OCI-LY7 (cell line): ENCODE measurements around the gene GPR142. TPM values are rescaled to one million over a fixed set of nuclear protein-coding genes. Genes with fewer than 3 reads are reported as not detected.

Experiments
- BruUV-seq: library from RNA; stranded (reverse); fragments of 400-500 nt; replicated peaks from 2 replicates; lab custom pipeline; 2021; lab: Mats Ljungman, UMichigan
- CTCF ChIA-PET: fragments of 300-600 bp; sonication (Branson Sonifier 250); formaldehyde crosslinking; loops from one replicate; lab custom pipeline; 2022; ENCODE audit warnings: antibody characterized with exemption; ENCODE audit not compliant: unreplicated experiment; lab: Charles Lee
- POLR2A ChIA-PET: fragments of 300-600 bp; sonication (Branson Sonifier 250); formaldehyde crosslinking; loops from one replicate; lab custom pipeline; 2022; ENCODE audit warnings: antibody characterized with exemption; lab: Charles Lee
- DNase-seq: peaks from one replicate; pipeline ENCODE4 v3.0.0-alpha.2; 2015; ENCODE audit warnings: low spot score
- H2AFZ ChIP-seq: fragments of 200-600 bp; sonication (generic), shearing (Covaris generic); 2 replicates; pipeline ENCODE4 v1.6.1; 2014; ENCODE audit warnings: mild to moderate bottlenecking, antibody characterized with exemption, low read length, moderate library complexity
- H3K27ac ChIP-seq: fragments of 200-600 bp; sonication (generic); 2 replicates; pipeline ENCODE4 v1.5.1; 2014; ENCODE audit warnings: mixed run types, low read depth, mild to moderate bottlenecking, moderate library complexity, low read length, inconsistent platforms; ENCODE audit not compliant: poor library complexity, severe bottlenecking
- H3K36me3 ChIP-seq: fragments of 200-600 bp; sonication (generic); 2 replicates; pipeline ENCODE4 v1.6.1; 2014; ENCODE audit warnings: mild to moderate bottlenecking, antibody characterized with exemption, low read length, moderate library complexity, mixed read lengths; ENCODE audit not compliant: insufficient read depth
- H3K4me1 ChIP-seq: fragments of 200-600 bp; sonication (generic); 2 replicates; pipeline ENCODE4 v1.5.1; 2014; ENCODE audit warnings: mild to moderate bottlenecking, low read length; ENCODE audit not compliant: insufficient read depth, poor library complexity, severe bottlenecking
- H3K4me2 ChIP-seq: fragments of 200-600 bp; sonication (generic); 2 replicates; pipeline ENCODE4 v1.6.1; 2014; ENCODE audit warnings: mild to moderate bottlenecking, low read length
- H3K4me3 ChIP-seq: fragments of 200-600 bp; sonication (generic); 2 replicates; pipeline ENCODE4 v1.5.1; 2014; ENCODE audit warnings: mild to moderate bottlenecking, low read depth, low read length; ENCODE audit not compliant: poor library complexity, severe bottlenecking
- H3K79me2 ChIP-seq: fragments of 200-600 bp; sonication (generic); 2 replicates; pipeline ENCODE4 v1.6.1; 2016; ENCODE audit warnings: low read depth, mild to moderate bottlenecking, low read length, moderate library complexity, mixed read lengths; ENCODE audit not compliant: insufficient read depth
- H3K9me2 ChIP-seq: fragments of 200-600 bp; sonication (generic); 2 replicates; pipeline ENCODE4 v1.6.1; 2016; ENCODE audit warnings: mild to moderate bottlenecking, low read length, mixed read lengths; ENCODE audit not compliant: insufficient read depth
- H3K9me3 ChIP-seq: fragments of 200-600 bp; sonication (generic); 2 replicates; pipeline ENCODE4 v1.6.1; 2014; ENCODE audit warnings: mild to moderate bottlenecking, mixed run types, low read length, mixed read lengths
- H4K20me1 ChIP-seq: fragments of 200-600 bp; sonication (generic); 2 replicates; pipeline ENCODE4 v1.6.1; 2014; ENCODE audit warnings: mild to moderate bottlenecking, antibody characterized with exemption, low read length, moderate library complexity, mixed read lengths; ENCODE audit not compliant: insufficient read depth
- CTCF ChIP-seq: fragments of 200-600 bp; sonication (generic); conservative IDR thresholded peaks from 2 replicates; pipeline ENCODE4 v1.5.1; 2014; ENCODE audit warnings: mild to moderate bottlenecking, antibody characterized with exemption, low read length, moderate library complexity, mixed read lengths
- EZH2phosphoT487 ChIP-seq: fragments of 200-600 bp; sonication (generic); IDR thresholded peaks from 2 replicates; pipeline ENCODE4 v1.6.1; 2018; ENCODE audit warnings: low read depth, borderline replicate concordance, mild to moderate bottlenecking, mixed run types, antibody characterized with exemption, low read length, moderate library complexity, mixed read lengths
- intact Hi-C: fragments of 100-400 bp; cut with micrococcal nuclease; formaldehyde crosslinking; loops from one replicate; pipeline ENCODE4 v1.10.0; 2022; ENCODE audit not compliant: unreplicated experiment
- total RNA-seq, 2 experiments: library from RNA; depleted of rRNA in 1 of 2; stranded (reverse); fragments of >200 nt in 1 of 2; shearing (Covaris generic) in 1 of 2; gene quantifications; 2 replicates each; pipeline ENCODE4 v1.2.3, GENCODE V29; 2014 to 2022

Gene GPR142
- total RNA-seq, 2 experiments from 2014 or later, result not detected

GRCh38 chr17:74374858-74375257 lies 7.6 kb downstream of the GPR142 start:
- intact Hi-C loops, result no loop called here
- Histone ChIP-seq H3K36me3 (no peaks in the 10 kb centered on the region), H4K20me1 (no peaks in the 10 kb centered on the region), H3K4me2 (no peak overlapping the region), H3K9me2 (no peaks in the 10 kb centered on the region), H3K4me3 (no peak overlapping the region), H3K27ac (no peak overlapping the region), H3K9me3 (no peaks in the 10 kb centered on the region), H2AFZ (no peak overlapping the region), H3K4me1 (peaks cover 4% of the 10 kb centered on the region), H3K79me2 (no peaks in the 10 kb centered on the region)
- no peak for DNase-seq
- ChIA-PET POLR2A (no interaction called here), CTCF (interaction anchor here (0.6 kb wide), 1 partner anchor 228 kb away, joined by 5 read pairs; no protein-coding TSS in a partner anchor)
- TF ChIP-seq CTCF (no peak), EZH2phosphoT487 (no peak)
- BruUV-seq, result no TSS peak

DNA sequence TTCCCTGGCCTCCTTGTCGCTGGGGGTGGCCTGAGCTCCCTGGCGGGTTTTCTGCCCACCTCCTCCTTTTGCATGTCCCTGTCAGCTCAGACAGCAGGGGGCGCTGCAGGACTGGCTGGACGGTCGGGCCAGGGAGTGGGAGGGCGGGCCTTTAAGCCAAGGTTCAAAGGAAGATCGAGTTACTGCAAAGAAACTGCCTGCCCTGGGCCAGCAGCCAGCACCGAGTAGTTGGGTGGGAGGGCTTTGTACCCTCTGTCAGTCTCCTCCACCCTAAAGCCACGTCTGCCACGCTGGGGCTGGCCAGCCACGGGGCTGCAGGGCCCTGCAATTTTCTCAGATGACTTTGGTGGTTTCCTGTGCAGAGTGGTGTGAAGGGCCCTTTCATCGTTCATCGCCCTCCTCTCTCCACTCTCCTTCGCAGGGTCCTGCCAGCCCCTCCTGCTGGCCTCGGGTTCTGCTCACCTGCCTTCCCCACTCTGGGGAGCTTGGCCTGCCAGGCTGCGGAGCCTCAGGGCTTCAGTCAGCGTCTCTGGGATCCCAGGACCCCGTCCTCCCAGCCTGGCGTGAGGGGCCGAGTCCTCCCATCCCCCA lies 12.3 kb downstream of the GPR142 start:
- H3K9me3 ChIP-seq, result no peaks in the 10 kb centered on the region
- intact Hi-C loops, result loop anchor here (1.0 kb wide), 3 partner anchors 78 to 223 kb away; no protein-coding TSS in a partner anchor
- peak; percentile 99 for TF ChIP-seq CTCF
- no peak for TF ChIP-seq EZH2phosphoT487
- H3K79me2 ChIP-seq, result no peaks in the 10 kb centered on the region
- no peaks in the 10 kb centered on the region for H3K9me2 ChIP-seq
- no TSS peak for BruUV-seq
- ChIA-PET CTCF (interaction anchor here (0.6 to 1.6 kb wide), 9 partner anchors 11 to 92 kb away, joined by 3 to 8 read pairs (median 4); no protein-coding TSS in a partner anchor), POLR2A (interaction anchor here (0.7 to 1.5 kb wide), 6 partner anchors 9 to 1147 kb away, joined by 3 to 4 read pairs (median 3); a partner anchor contains a TSS)
- H3K4me2 ChIP-seq, result peak overlapping the region; percentile 37
- H3K4me1 ChIP-seq, result peaks cover 7% of the 10 kb centered on the region
- no peaks in the 10 kb centered on the region for H3K36me3 ChIP-seq
- H4K20me1 ChIP-seq, result no peaks in the 10 kb centered on the region
- no peak overlapping the region for H3K27ac ChIP-seq
- H2AFZ ChIP-seq, result peak overlapping the region; percentile 20
- DNase-seq, result peak; percentile 88
- H3K4me3 ChIP-seq, result no peak overlapping the region
